A549 (cell line): Measurements from ENCODE around the gene ATP13A3. TPM values are rescaled to one million over a fixed set of nuclear protein-coding genes. Genes with fewer than 3 reads are reported as not detected.

ENCODE experiments used
- ATAC-seq, 2 experiments: fragments of 200-7000 bp in 1 of 2; fragments of >200 bp in 1 of 2; cut with Nextera tagmentation in 1 of 2; cut with Tn5 transposase in 1 of 2; 3 replicates each; pipeline versions ENCODE4 v1.8.0 to v1.9.1; 2018 to 2020; ENCODE audit warnings: mild to moderate bottlenecking in 1 of 2, moderate library complexity in 1 of 2
- CTCF ChIA-PET: fragments of 300-600 bp; sonication (Branson Sonifier 250); formaldehyde crosslinking; extraction: SDS; loops from one replicate; lab custom pipeline; 2021; ENCODE audit warnings: antibody characterized with exemption, inconsistent platforms; lab: Yijun Ruan, JAX
- POLR2A ChIA-PET: fragments of 350-600 bp; formaldehyde crosslinking; extraction: SDS; loops from one replicate; lab custom pipeline; 2021; ENCODE audit warnings: antibody characterized with exemption, inconsistent platforms; lab: Yijun Ruan, JAX
- DNase-seq, 2 experiments: peaks; one replicate each; pipeline versions ENCODE4 v3.0.0 to v3.0.0-alpha.2; 2011 to 2016; ENCODE audit warnings: low read depth in 1 of 2, low spot score in 1 of 2
- FAIRE-seq: peaks from 2 replicates; lab custom pipeline; 2011; peaks lifted over from hg19 to GRCh38; lab: Jason Lieb, UNC
- H3K27ac ChIP-seq, 2 experiments: fragments of >200 bp; sonication (Bioruptor Twin); formaldehyde crosslinking; 3 replicates each; pipeline ENCODE4 v1.5.1; 2016 to 2017
- H3K4me1 ChIP-seq: fragments of >200 bp; sonication (Bioruptor Twin); formaldehyde crosslinking; 3 replicates; pipeline ENCODE4 v1.6.1; 2016
- H3K4me2 ChIP-seq: fragments of >200 bp; sonication (Bioruptor Twin); formaldehyde crosslinking; 3 replicates; pipeline ENCODE4 v1.6.1; 2016
- H3K4me3 ChIP-seq: fragments of >200 bp; sonication (Bioruptor Twin); formaldehyde crosslinking; 3 replicates; pipeline ENCODE4 v1.5.1; 2016
- H3K9me3 ChIP-seq: fragments of >200 bp; sonication (Bioruptor Twin); formaldehyde crosslinking; 3 replicates; pipeline ENCODE4 v1.6.1; 2016
- BCL3 ChIP-seq: fragments of >200 bp; sonication (Bioruptor Twin); formaldehyde crosslinking; IDR thresholded peaks from 3 replicates; pipeline ENCODE4 v1.6.1; 2016
- BHLHE40 ChIP-seq: IDR thresholded peaks from 2 replicates; pipeline ENCODE4 v1.6.1; 2012; ENCODE audit warnings: low read depth, low read length, inconsistent platforms
- CBX2 ChIP-seq: fragments of 200-600 bp; sonication (generic); IDR thresholded peaks from 2 replicates; pipeline ENCODE4 v1.6.1; 2016; ENCODE audit warnings: low read depth, mild to moderate bottlenecking, borderline replicate concordance
- CBX8 ChIP-seq: fragments of 200-600 bp; sonication (generic); IDR thresholded peaks from 2 replicates; pipeline ENCODE4 v1.6.1; 2016
- CEBPB ChIP-seq, 2 experiments: fragments of >200 bp in 1 of 2; sonication (Bioruptor Twin) in 1 of 2; formaldehyde crosslinking in 1 of 2; IDR thresholded peaks; 2 replicates each; pipeline ENCODE4 v1.6.1; 2012 to 2016
- GATA3 ChIP-seq: IDR thresholded peaks from 2 replicates; pipeline ENCODE4 v1.6.1; 2012; ENCODE audit warnings: borderline replicate concordance
- HMGXB4 ChIP-seq: fragments of 250-450 bp; sonication (Bioruptor Pico); IDR thresholded peaks from 2 replicates; pipeline ENCODE4 v1.5.0; 2021; ENCODE audit warnings: mild to moderate bottlenecking, moderate library complexity, borderline replicate concordance
- HOXB13 ChIP-seq: fragments of 250-450 bp; sonication (Bioruptor Pico); IDR thresholded peaks from 2 replicates; pipeline ENCODE4 v1.5.0; 2020; ENCODE audit warnings: low read depth, mild to moderate bottlenecking, moderate library complexity
- KDM5A ChIP-seq: fragments of 200-600 bp; sonication (generic); IDR thresholded peaks from 2 replicates; pipeline ENCODE4 v1.6.1; 2016; ENCODE audit warnings: antibody characterized with exemption, mild to moderate bottlenecking
- MAX ChIP-seq: IDR thresholded peaks from 2 replicates; pipeline ENCODE4 v1.6.1; 2012
- MYC ChIP-seq: IDR thresholded peaks from 2 replicates; pipeline ENCODE4 v1.6.1; 2012; ENCODE audit warnings: mild to moderate bottlenecking, inconsistent platforms, low read length, improper control_type of control experiment, borderline replicate concordance
- NPAS2 ChIP-seq: fragments of 250-450 bp; sonication (Bioruptor Pico); IDR thresholded peaks from 2 replicates; pipeline ENCODE4 v1.8.0; 2022; ENCODE audit warnings: mild to moderate bottlenecking, moderate library complexity, borderline replicate concordance
- NR3C1 ChIP-seq: fragments of >200 bp; sonication (Bioruptor Twin); formaldehyde crosslinking; IDR thresholded peaks from 3 replicates; pipeline ENCODE4 v1.6.1; 2017
- POLR2A ChIP-seq: IDR thresholded peaks from 2 replicates; pipeline ENCODE4 v1.6.1; 2012; ENCODE audit warnings: mild to moderate bottlenecking, low read length
- RARB ChIP-seq: fragments of 250-450 bp; sonication (Bioruptor Pico); IDR thresholded peaks from 2 replicates; pipeline ENCODE4 v1.8.0; 2021; ENCODE audit warnings: mild to moderate bottlenecking, moderate library complexity
- SREBF2 ChIP-seq: fragments of 450-650 bp; IDR thresholded peaks from 2 replicates; pipeline ENCODE4 v1.6.1; 2014; ENCODE audit warnings: mild to moderate bottlenecking, moderate library complexity
- TP53 ChIP-seq: fragments of 250-450 bp; sonication (Bioruptor Pico); IDR thresholded peaks from 2 replicates; pipeline ENCODE4 v1.5.0; 2021; ENCODE audit warnings: mild to moderate bottlenecking, moderate library complexity
- ZC3H11A ChIP-seq: fragments of 450-650 bp; IDR thresholded peaks from 2 replicates; pipeline ENCODE4 v1.6.1; 2014; ENCODE audit warnings: antibody characterized with exemption, mild to moderate bottlenecking
- ZFP36 ChIP-seq: fragments of 450-650 bp; IDR thresholded peaks from 2 replicates; pipeline ENCODE4 v1.6.1; 2014; ENCODE audit warnings: borderline replicate concordance; ENCODE audit not compliant: partially characterized antibody
- ZNF302 ChIP-seq: fragments of 250-450 bp; sonication (Bioruptor Pico); IDR thresholded peaks from 2 replicates; pipeline ENCODE4 v1.9.0; 2021; ENCODE audit warnings: inconsistent platforms, mild to moderate bottlenecking, moderate library complexity
- ZSCAN20 ChIP-seq: fragments of 250-450 bp; sonication (Bioruptor Pico); IDR thresholded peaks from 2 replicates; pipeline ENCODE4 v1.8.0; 2022; ENCODE audit warnings: mild to moderate bottlenecking, moderate library complexity
- WGBS: methylation state at CpG from one replicate; pipeline ENCODE4 v1.1.6; 2017; ENCODE audit errors: missing lambda C conversion rate; 5-methylcytosine and 5-hydroxymethylcytosine counted together
- polyA plus RNA-seq, 4 experiments: library from polyadenylated mRNA; depleted of rRNA in 3 of 4; stranded (reverse); fragments of >200 nt; fragmentation: RNase III in 1 of 4; extraction: RNeasy Plus Mini Kit Qiagen cat#74134 plus additional on column Dnase treatment in 1 of 4; gene quantifications; 2 replicates in 3 of 4; 3 replicates in 1 of 4; pipeline ENCODE4 v1.2.3, GENCODE V29; 2011 to 2017
- TF ChIP-seq, protein P1 (sequence below): IDR thresholded peaks from 2 replicates; pipeline ENCODE4 v1.6.1; 2012

The ATP13A3 gene
- polyA plus RNA-seq, 2 of the 4 experiments (the other 2 are of a cell fraction) = 63.6 to 102 TPM

DNA sequence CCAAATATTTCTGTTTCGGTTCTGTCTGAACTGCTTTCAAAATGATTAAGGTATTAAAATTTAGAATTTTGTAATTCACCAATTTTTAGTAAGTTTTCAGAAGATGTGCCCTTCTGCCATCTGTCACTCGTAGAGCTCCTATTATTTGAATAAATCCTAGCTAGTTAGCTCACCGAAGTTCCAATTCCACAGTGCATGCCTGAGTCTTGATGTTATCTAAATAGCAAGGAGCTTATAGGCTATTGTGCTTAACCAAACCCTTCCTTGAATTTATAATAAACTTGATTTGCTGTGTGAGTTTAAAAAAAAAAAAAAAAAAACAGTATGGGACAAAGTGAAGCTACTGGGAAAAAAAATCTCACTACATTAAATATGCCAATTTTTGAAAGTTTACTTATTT is 18.7 kb downstream of the ATP13A3 start:
- CTCF ChIA-PET = interaction anchor here (0.7 to 1.4 kb wide), 2 partner anchors 13 to 107 kb away, joined by 3 to 4 read pairs; no protein-coding TSS in a partner anchor
- FAIRE-seq = no peak
- ATAC-seq = no peak
- Histone ChIP-seq H3K27ac (no peak overlapping the region), H3K4me1 (peaks cover 38% of the 10 kb centered on the region), H3K9me3 (no peaks in the 10 kb centered on the region), H3K4me3 (no peak overlapping the region), H3K4me2 (no peak overlapping the region)
- DNase-seq = no peak
- POLR2A ChIA-PET = no interaction called here
- WGBS = 76% methylated on average over 3 of the region's 3 CpGs
- TF ChIP-seq ZFP36 (no peak), MAX (no peak), ZC3H11A (no peak), POLR2A (no peak), MYC (no peak), BHLHE40 (no peak), CBX2 (no peak), HOXB13 (no peak), TP53 (no peak), BCL3 (no peak), GATA3 (no peak), HMGXB4 (no peak), NPAS2 (CRISPR knock-in tag) (no peak)
- TF ChIP-seq, protein P1, sequence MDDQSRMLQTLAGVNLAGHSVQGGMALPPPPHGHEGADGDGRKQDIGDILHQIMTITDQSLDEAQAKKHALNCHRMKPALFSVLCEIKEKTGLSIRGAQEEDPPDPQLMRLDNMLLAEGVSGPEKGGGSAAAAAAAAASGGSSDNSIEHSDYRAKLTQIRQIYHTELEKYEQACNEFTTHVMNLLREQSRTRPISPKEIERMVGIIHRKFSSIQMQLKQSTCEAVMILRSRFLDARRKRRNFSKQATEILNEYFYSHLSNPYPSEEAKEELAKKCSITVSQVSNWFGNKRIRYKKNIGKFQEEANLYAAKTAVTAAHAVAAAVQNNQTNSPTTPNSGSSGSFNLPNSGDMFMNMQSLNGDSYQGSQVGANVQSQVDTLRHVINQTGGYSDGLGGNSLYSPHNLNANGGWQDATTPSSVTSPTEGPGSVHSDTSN = no peak
- TF ChIP-seq, all 56 proteins: peak for 0

DNA sequence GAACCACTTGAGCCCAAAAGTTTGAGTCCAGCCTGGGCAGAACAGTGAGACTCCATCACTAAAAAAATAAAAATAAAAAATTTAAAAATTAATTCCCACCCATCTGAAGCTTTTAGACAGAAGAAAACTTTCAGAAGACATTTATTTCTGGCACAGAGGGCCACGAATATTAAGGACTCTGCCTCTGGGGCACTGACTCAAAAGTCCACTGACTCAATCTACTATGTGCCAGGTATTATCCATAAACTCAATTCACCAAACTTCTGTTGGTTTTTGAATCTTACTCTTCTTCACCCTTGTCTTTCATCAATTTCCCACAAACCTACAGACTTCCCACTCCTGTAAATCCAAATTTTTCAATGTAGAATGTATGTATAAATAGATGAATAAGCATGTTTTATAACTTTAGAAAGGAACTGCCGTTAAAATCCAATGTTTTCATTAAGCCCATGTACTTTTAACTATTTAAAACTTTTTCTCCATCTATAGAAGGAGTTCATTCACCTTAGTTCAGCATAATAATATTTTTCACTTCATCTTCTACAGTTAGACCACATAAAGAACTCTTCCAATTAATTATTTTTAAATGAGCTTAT is 19.9 kb downstream of the ATP13A3 start:
- POLR2A ChIA-PET = no interaction called here
- TF ChIP-seq NR3C1 (no peak), RARB (CRISPR knock-in tag) (no peak)
- FAIRE-seq (no peak), ATAC-seq (no peak), DNase-seq (no peak)
- Histone ChIP-seq H3K4me2 (peak overlapping the region; percentile 39; the same call in 1 of the 3 replicates), H3K9me3 (no peaks in the 10 kb centered on the region), H3K4me1 (peaks cover 34% of the 10 kb centered on the region), H3K27ac (no peak overlapping the region), H3K4me3 (no peak overlapping the region)
- CTCF ChIA-PET = interaction anchor here (1.1 to 1.8 kb wide), 3 partner anchors 8 to 108 kb away, joined by 3 to 5 read pairs (median 4); no protein-coding TSS in a partner anchor
- 78% methylated on average over 2 of the region's 2 CpGs for WGBS

DNA sequence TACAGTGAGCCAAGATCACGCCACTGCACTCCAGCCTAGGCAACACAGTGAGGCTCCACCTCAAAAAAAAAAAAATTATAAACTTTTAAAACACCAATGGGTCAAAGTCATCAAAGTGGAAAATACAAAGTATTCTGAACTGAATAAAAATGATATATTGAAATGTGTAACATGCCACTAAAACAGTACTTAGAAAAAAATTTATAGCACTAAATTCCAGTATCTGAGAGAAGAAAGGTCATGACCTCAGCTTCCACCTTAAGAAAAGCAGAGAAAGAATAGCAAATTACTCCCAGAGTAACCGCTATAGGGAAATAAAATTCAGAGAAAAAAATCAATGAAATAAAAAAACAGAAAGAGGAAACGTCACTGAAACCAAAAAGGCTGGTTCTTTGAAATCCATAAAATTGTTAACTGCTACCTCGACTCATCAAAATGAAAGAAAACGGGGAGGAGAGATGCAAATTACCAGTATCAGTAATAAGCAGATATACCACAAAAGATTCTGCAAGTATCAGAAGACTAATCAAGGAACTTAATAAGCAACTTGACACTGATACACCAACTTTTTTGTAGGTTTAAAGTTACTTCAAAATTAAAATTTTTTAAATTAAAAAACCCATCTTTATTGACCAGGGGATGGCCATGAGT is 20.8 kb downstream of the ATP13A3 start:
- ATAC-seq = no peak
- Histone ChIP-seq H3K4me1 (peaks cover 30% of the 10 kb centered on the region), H3K4me3 (no peak overlapping the region)
- TF ChIP-seq POLR2A (no peak), CEBPB (IDR thresholded peaks at IDR 0.05) (no peak), ZSCAN20 (no peak), SREBF2 (no peak), CBX8 (no peak), CBX2 (no peak), ZNF302 (CRISPR knock-in tag) (no peak), KDM5A (no peak), TP53 (no peak)
- TF ChIP-seq, all 56 proteins: peak for 0
- ChIA-PET CTCF (interaction anchor here (0.6 to 1.8 kb wide), 3 partner anchors 9 to 28 kb away, joined by 3 to 5 read pairs (median 3); no protein-coding TSS in a partner anchor), POLR2A (no interaction called here)
- WGBS = 81% methylated on average over 5 of the region's 5 CpGs
- FAIRE-seq (no peak), DNase-seq (no peak)
- H3K27ac ChIP-seq = no peak overlapping the region
- H3K4me2 ChIP-seq = no peak overlapping the region
- H3K9me3 ChIP-seq = no peaks in the 10 kb centered on the region
